DMS53 treated with DMSO at 0.1 percent for 48 hours (cell line): Measurements from ENCODE around the gene DAB2IP.
A peak's percentile ranks its signal among the peaks of the same experiment; 100 is the strongest.
"Not testable (repeated sequence)": the region's sequence is repeated elsewhere in the genome, so short reads cannot be mapped to it uniquely, and the experiment has no call there.

Source experiments
- DNase-seq: peaks from one replicate; lab custom pipeline; 2025; ENCODE audit not compliant: unreplicated experiment; lab: John Stamatoyannopoulos, UW

The DAB2IP gene

GRCh38 chr9:121741228-121741918 lies 89.9 kb downstream of the DAB2IP start:
- no peak for DNase-seq

GRCh38 chr9:121741919-121742283 lies 90.5 kb downstream of the DAB2IP start:
- not testable (repeated sequence) for DNase-seq

GRCh38 chr9:121742923-121743322 lies 91.5 kb downstream of the DAB2IP start:
- no peak for DNase-seq

GRCh38 chr9:121743441-121744001 lies 92.1 kb downstream of the DAB2IP start:
- DNase-seq: no peak

GRCh38 chr9:121744002-121744686 lies 92.7 kb downstream of the DAB2IP start:
- peak; percentile 28 for DNase-seq

GRCh38 chr9:121744687-121745395 lies 93.4 kb downstream of the DAB2IP start:
- no peak for DNase-seq

GRCh38 chr9:121745396-121745695 lies 93.9 kb downstream of the DAB2IP start:
- no peak for DNase-seq

- no peak for DNase-seq
Observed at GRCh38 chr9:121746411-121746810, 95.0 kb downstream of the DAB2IP start.

GRCh38 chr9:121746866-121747265 lies 95.4 kb downstream of the DAB2IP start:
- DNase-seq: no peak

- DNase-seq: no peak
Observed at GRCh38 chr9:121748074-121748473, 96.6 kb downstream of the DAB2IP start.

- DNase-seq: no peak
Observed at GRCh38 chr9:121748727-121749423, 97.4 kb downstream of the DAB2IP start.

- DNase-seq: no peak
Observed at GRCh38 chr9:121749614-121750013, 98.2 kb downstream of the DAB2IP start.

GRCh38 chr9:121750259-121750714 lies 98.9 kb downstream of the DAB2IP start:
- no peak for DNase-seq

GRCh38 chr9:121750715-121751623 lies 99.5 kb downstream of the DAB2IP start:
- no peak for DNase-seq

- no peak for DNase-seq
Observed at GRCh38 chr9:121751686-121752445, 100.4 kb downstream of the DAB2IP start.

- DNase-seq: no peak
Observed at GRCh38 chr9:121752929-121753328, 101.5 kb downstream of the DAB2IP start.

GRCh38 chr9:121753802-121754654 lies 102.6 kb downstream of the DAB2IP start:
- no peak for DNase-seq

GRCh38 chr9:121754655-121755436 lies 103.4 kb downstream of the DAB2IP start:
- DNase-seq: no peak
